ENCODE measurements around the gene TUBA4A. TPM values are rescaled to one million over a fixed set of nuclear protein-coding genes. Genes with fewer than 3 reads are reported as not detected.
A peak's percentile ranks its signal among the peaks of the same experiment; 100 is the strongest.

The TUBA4A gene
- total and polyA plus RNA-seq, 9 donors, result 7.9 to 53.6 (median 16.5) TPM

DNA sequence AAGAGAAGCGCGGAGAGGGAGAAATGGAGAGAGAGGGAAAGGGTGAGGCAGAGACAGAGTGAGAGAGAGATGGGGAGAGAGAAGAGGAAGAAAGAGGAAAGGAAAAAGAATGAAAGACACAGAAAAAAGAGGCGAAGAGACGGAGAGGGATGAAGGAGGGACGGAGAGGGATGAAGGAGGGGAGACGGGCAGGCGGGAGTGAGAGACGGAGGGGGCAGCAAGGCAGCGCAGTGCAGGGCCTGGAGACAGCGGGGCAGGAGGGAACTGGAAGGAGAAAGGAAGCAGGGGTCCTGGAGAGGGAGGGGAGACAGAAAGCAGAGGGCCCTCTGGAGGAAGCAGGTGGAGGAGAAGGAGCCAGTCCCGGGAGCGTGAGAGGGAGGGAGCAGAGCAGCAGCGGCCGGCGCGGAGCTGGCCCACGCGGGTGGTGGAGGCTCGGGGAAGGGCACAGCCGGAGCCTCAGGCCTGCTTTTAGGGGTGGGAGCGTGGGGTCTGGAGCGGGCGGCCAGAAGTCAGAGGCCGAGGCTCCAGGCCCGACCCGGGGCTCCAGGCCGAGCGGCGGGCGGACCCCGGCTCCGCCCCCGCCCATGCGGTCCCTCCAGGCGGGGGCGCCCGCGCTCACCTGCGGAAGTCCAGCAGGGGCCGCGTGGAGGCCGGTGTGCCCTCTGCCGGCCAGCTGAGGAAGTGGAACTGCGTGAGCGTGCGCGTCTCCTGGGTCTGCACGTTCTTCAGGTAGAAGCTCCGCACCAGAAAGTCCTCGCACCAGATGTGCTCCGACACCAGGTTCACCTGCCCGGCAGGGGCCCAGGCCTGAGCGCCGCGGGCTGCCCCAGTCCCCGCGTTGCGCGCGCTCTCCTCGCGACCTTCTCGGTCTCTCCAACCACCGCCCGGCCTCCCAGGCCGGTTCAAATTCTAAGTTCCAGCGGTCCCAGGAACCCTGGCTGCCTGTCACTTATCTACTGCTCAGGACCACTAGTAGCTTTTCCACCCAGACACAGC, 40.9 kb upstream of the TUBA4A start:
- intact Hi-C loops (cut with DNase I), result loop anchor here (2.0 to 10.0 kb wide), 7 partner anchors 16 to 237 kb away; partner anchors contain the start of genes NHEJ1 (in 3 of the 4), CNPPD1 (in 2 of the 4), DNAJB2 (in 2 of the 4) and RETREG2 (in 2 of the 4)
- peak; percentile 84 to 93 (median 91) for DNase-seq
- peak overlapping the region; percentile 58 for H3K4me3 ChIP-seq
- H3K4me1 ChIP-seq (ENCODE audit: insufficient read depth), result peaks cover 9% of the 10 kb centered on the region
- TF ChIP-seq EP300 (IDR thresholded peaks at IDR 0.05) (no peak), POLR2A (IDR thresholded peaks at IDR 0.05) (peak; percentile 61)
- TF ChIP-seq, protein P1, sequence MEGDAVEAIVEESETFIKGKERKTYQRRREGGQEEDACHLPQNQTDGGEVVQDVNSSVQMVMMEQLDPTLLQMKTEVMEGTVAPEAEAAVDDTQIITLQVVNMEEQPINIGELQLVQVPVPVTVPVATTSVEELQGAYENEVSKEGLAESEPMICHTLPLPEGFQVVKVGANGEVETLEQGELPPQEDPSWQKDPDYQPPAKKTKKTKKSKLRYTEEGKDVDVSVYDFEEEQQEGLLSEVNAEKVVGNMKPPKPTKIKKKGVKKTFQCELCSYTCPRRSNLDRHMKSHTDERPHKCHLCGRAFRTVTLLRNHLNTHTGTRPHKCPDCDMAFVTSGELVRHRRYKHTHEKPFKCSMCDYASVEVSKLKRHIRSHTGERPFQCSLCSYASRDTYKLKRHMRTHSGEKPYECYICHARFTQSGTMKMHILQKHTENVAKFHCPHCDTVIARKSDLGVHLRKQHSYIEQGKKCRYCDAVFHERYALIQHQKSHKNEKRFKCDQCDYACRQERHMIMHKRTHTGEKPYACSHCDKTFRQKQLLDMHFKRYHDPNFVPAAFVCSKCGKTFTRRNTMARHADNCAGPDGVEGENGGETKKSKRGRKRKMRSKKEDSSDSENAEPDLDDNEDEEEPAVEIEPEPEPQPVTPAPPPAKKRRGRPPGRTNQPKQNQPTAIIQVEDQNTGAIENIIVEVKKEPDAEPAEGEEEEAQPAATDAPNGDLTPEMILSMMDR (IDR thresholded peaks at IDR 0.05), result peak; percentile 97 to 100 (median 99)
- no peaks in the 10 kb centered on the region for H3K36me3 ChIP-seq
- WGBS, 3 donors, result 4 to 5% (median 4%) methylated on average over 55 to 67 of the region's 67 CpGs
- H3K27ac ChIP-seq, result peak overlapping the region; percentile 83 to 97
- no peaks in the 10 kb centered on the region for H3K9me3 ChIP-seq
- no peaks in the 10 kb centered on the region for H3K27me3 ChIP-seq

DNA sequence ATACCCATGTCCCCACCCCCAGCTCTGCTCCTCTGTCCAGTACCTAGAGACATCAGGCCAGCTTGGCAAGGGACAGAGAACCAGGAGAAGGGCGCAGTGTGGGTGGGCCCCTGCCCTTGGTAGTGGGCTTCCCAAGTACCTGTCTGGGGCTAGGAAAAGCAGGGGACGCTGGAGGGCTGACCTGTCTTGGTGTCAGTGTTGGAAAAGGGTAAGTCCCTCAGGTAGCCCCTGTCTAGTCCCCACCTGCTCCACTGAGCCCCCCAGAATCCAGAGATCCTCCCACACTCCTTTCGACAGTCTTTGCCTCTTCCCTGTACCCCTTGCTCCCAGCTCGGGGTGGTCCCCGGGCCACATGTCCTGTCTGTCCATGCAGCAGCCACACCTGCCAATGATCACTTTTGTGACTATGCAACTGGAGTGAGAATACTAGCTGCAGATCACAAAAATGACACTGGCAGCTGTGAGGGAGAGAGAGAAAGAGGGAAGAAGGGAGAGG, 40.1 kb upstream of the TUBA4A start:
- 76 to 84% (median 82%) methylated on average over 5 of the region's 5 CpGs for WGBS, 3 donors
- peak in 2 of 5 donors; percentile 35 for DNase-seq
- TF ChIP-seq, protein P1 (IDR thresholded peaks at IDR 0.05), result no peak
- TF ChIP-seq EP300 (IDR thresholded peaks at IDR 0.05), result no peak
- TF ChIP-seq POLR2A (IDR thresholded peaks at IDR 0.05), result no peak
- no peak overlapping the region for H3K4me3 ChIP-seq
- H3K36me3 ChIP-seq, result no peaks in the 10 kb centered on the region
- peak overlapping the region; percentile 83 to 97 for H3K27ac ChIP-seq
- no peaks in the 10 kb centered on the region for H3K27me3 ChIP-seq
- H3K4me1 ChIP-seq (ENCODE audit: insufficient read depth), result peaks cover 10% of the 10 kb centered on the region
- no peaks in the 10 kb centered on the region for H3K9me3 ChIP-seq
- intact Hi-C loops (cut with DNase I), result loop anchor here (2.0 to 10.0 kb wide), 5 partner anchors 15 to 133 kb away; partner anchors contain the start of genes CNPPD1 (in 2 of the 4), DNAJB2 (in 2 of the 4), RETREG2 (in 2 of the 4) and GLB1L (in 1 of the 4)

DNA sequence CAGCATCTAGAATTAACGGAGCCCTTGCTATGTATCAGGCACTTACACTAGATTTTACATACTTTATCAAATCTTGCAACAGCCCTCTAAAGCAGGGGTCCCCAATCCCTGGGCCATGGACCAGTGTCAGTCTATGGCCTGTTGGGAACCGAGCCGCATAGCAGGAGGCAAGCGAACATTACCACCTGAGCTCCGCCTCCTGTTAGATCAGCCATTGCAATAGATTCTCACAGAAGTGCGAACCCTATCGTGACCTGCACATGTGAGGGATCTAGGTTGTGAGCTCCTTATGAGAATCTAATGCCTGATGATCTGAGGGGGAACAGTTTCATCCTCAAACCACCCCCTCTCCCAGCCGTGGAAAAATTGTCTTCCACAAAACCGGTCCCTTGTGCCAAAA, 38.9 kb upstream of the TUBA4A start:
- H3K4me1 ChIP-seq (ENCODE audit: insufficient read depth), result peaks cover 8% of the 10 kb centered on the region
- DNase-seq, result no peak

More for the DNA sequence above, 38.9 kb upstream of the TUBA4A start:
- WGBS, 3 donors, result 86 to 92% (median 90%) methylated on average over 9 of the region's 9 CpGs
- Histone ChIP-seq H3K27me3 (no peaks in the 10 kb centered on the region), H3K9me3 (no peaks in the 10 kb centered on the region), H3K36me3 (no peaks in the 10 kb centered on the region), H3K27ac (no peak overlapping the region), H3K4me3 (no peak overlapping the region)
- TF ChIP-seq, protein P1 (IDR thresholded peaks at IDR 0.05), result no peak
- TF ChIP-seq EP300 (IDR thresholded peaks at IDR 0.05) (no peak), POLR2A (IDR thresholded peaks at IDR 0.05) (no peak)
- intact Hi-C loops (cut with DNase I), result loop anchor here in 3 of 4 donors (5.0 to 10.0 kb wide), 3 partner anchors 48 to 125 kb away; partner anchors contain the start of genes CNPPD1 (in 2 of the 3), RETREG2 (in 2 of the 3), GLB1L (in 1 of the 3) and STK16 (in 1 of the 3)
